HG03571 (cell line): ENCODE results near the gene ZDHHC17.
"Not testable (repeated sequence)": the region's sequence is repeated elsewhere in the genome, so short reads cannot be mapped to it uniquely, and the experiment has no call there.

Source experiments
- ATAC-seq: cut with Tn5 transposase; IDR thresholded peaks from one replicate; pipeline ENCODE4 v1.9.1; 2021; ENCODE audit not compliant: unreplicated experiment

Gene ZDHHC17, protein sequence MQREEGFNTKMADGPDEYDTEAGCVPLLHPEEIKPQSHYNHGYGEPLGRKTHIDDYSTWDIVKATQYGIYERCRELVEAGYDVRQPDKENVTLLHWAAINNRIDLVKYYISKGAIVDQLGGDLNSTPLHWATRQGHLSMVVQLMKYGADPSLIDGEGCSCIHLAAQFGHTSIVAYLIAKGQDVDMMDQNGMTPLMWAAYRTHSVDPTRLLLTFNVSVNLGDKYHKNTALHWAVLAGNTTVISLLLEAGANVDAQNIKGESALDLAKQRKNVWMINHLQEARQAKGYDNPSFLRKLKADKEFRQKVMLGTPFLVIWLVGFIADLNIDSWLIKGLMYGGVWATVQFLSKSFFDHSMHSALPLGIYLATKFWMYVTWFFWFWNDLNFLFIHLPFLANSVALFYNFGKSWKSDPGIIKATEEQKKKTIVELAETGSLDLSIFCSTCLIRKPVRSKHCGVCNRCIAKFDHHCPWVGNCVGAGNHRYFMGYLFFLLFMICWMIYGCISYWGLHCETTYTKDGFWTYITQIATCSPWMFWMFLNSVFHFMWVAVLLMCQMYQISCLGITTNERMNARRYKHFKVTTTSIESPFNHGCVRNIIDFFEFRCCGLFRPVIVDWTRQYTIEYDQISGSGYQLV

DNA sequence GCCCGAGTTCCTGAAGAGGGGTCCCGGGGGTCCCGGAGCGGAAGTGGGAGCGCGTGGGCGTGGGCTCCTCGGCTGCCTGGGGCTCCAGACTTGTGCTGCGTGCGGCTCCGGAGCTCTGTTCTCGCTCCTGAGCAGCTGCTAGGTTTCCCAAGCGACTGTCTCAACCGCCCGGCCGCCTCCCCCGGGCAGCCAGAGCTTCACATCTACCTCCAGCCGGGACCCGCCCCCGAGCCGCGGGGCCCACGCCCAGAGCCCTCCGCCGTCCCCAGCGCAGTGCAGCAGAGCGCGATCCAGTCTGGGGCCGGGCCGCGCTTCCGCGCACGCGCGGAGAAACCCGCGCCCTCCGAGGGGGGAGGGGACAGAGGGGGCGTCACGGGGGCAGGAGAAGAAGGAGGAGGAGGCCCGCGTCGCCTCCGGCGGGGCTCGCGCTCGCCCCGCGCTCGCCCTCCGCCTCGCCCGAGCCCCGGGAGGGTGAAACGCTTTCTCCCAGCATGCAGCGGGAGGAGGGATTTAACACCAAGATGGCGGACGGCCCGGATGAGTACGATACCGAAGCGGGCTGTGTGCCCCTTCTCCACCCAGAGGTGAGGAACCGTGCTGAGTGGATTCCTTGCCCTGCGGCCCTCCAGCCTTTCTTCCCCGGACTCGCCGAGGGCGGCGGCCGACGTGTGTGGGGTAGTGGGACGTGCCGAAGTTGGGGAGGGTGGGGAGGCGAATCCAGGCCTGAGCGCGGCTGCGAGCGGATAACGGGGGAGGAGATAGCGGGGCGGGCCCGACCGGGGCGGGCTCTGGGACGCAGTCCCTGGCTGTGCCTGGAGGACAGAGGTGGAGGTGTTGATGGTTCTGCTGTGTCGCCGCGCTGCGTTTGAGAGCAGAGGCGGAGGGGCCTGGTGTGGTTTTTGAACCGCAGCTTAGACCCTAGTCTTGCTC is at the start of gene ZDHHC17:
Gene ZDHHC17 (plus strand): TSS at position 370 of the 930 bp plus-strand sequence. CDS start 122 bp downstream, at position 492.
- ATAC-seq = peak; percentile 92

DNA sequence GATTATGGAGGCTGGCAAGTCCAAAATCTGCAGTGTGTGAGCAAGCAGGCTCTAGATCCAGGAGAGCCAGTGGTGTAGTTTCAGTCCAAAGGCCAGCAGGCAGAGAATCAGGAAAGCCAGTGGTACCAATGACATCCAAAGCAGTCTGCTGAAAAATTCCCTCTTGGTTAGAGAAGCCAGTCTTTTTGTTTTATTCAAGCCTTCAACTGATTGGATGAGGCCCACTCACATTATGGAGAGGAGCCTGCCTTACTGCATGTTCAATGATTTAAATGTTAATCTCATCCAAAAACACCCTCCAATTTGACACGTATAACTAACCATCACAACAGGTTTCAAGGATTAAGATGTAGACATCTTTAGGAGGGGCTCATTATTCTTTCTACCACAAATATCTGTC is 49.5 kb upstream of the ZDHHC17 start:
- ATAC-seq = no peak

DNA sequence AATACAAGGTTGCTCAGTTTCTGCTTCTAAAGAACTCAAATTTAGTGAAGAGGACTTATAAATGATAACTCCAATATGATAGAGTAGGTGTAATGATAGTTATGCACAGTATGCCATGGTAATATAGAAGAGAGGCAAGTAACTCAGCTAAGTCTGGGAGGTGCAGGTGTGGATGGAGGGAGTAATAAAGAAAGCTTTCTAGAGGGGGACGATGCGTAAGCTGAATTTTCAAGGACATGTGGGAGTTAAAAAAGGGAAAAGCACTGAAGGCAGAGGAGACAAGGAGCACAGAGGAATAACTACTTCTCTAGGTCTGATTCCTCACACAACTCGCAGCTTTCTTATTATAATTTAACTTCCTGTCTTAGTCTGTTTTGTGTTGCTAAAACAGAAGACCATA is 49.1 kb upstream of the ZDHHC17 start:
- no peak for ATAC-seq

DNA sequence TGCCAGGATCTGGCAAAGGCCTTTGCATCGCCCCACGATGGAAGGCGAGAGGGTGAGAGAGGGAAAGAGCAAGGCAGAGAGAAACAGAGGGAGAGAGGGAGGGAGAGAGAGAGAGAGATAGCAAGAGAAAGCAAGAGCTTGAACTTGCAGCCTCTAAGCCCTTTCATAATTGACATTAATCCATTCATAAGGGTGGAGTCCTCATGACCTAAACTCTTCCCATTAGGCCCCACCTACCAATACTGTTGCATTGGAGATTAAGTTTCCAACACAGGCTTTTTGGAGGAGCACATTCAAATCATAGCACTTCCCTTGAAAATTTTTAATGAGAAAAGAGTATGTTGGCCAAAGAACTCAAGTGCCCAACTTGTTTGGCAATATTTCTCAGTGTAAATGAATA is 48.6 kb upstream of the ZDHHC17 start:
- ATAC-seq = no peak

DNA sequence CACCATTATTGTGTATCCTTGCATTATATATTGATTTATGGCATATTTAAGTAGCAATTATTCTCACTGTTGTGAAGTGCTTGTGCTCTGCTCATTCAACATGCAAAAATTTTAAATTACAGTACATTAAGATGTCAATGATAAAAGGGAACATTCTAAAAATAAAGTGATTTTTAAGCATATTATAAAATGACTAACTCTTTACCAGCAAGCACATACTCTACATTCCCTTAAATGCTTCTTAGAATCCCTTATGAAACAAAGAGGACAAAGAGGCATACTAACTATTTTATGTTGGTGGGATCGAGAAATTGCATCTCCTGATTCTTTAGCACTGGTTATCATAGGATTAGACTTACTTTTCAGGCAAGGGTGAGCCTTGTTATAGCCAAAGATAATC is 46.6 kb upstream of the ZDHHC17 start:
- ATAC-seq = no peak

DNA sequence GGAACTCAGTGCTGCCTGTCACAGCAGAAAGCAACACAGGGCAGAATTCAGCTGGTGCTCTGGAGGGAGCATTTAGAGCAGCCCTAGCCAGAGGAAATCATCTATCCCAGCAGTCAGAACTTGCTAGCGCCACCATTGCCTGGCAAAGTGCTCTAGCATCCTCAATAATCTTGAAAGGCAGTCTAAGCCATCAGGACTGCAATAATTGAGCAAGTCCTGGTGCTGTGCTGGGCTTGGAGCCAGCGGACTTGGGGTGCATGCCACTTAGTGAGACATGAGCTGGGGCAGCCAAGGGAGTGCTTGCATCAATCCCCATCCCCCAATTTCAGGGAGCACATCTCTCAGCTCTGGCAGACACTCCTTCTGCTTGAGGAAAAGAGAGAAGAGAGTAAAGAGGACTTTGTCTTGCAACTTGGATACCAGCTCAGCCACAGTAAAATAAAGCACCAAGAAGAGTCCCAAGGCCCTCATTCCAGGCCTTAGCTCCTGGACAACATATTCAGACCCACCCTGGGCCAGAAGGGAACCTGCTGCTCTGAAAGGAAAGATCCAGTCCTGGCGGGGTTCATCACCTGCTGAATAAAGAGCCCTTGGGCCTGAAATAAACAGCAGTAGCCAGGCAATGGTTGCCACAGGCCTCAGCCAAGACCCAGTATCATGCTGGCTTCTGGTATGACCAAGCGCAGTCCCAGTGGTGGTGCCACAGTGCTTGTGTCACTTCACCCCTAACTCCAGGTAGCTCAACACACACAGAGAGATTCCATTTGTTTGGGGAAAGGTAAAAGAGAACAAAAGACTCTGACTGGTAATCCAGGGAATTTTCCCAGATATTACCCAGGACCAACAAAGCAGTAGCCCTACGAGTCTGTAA is 44.5 kb upstream of the ZDHHC17 start:
- ATAC-seq = no peak

DNA sequence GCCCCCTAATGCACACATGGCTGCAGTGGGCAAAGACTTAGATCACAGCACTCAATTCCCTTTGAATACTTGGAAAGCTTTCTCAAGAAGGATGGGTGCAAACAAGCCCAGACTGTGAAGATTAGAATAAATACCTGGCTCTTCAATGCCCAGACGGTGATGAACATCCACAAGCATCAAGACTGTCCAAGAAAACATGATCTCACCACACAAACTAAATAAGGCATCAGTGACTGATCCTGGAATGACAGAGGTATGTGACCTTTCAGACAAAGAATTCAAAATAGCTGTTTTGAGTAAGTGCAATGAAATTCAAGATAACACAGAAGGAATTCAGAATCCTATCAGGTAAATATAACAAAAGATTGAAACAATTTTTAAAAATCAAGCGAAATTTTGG is 43.8 kb upstream of the ZDHHC17 start:
- no peak for ATAC-seq

DNA sequence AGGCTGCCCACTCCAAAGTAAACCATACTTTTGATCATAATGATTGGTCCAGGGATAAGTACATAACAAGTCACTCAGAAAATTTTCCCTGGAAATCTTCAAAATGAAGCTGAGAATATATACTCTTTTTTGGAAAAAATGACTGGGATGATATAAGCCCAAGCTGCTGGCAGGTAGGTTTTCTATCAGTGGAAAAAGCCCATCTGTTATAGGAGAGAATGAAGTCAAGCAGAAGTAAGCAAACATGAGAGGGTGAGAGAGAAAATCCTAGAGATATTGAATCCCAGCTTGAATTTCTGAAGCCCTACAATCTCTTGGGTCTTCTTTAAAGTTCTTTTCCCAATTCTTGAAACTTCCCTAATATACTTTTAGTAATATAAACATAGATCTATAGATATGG is 37.3 kb upstream of the ZDHHC17 start:
- no peak for ATAC-seq

DNA sequence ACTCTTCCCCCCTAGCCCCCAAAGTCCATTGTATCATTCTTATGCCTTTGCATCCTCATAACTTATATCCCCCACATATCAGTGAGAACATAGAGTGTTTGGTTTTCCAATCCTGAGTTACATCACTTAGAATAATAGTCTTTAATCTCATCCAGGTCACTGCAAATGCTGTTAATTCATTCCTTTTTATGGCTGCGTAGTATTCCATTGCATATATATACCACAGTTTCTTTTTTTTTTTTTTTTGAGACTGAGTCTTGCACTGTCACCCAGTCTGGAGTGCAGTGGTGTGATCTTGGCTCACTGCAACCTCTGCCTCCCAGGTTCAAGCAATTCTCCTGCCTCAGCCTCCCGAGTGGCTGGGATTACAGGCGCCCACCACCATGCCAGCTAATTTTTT is 31.7 kb upstream of the ZDHHC17 start:
- ATAC-seq = not testable (repeated sequence)

DNA sequence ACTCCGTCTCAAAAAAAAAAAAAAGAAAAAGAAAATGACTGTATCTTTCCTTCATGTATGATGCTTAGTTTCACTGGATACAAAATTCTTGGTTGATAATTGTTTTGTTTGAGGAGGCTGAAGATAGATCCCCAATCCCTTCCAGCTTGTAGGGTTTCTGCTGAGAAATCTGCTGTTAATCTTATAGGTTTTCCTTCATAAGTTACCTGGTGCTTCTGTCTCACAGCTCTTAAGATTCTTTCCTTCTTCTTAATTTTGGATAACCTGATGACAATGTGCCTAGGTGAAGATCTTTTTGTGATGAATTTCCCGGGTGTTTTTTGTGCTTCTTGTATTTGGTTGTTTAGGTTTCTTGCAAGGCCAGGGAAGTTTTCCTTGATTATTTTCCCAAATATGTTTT is 26.2 kb upstream of the ZDHHC17 start:
- ATAC-seq = not testable (repeated sequence)

DNA sequence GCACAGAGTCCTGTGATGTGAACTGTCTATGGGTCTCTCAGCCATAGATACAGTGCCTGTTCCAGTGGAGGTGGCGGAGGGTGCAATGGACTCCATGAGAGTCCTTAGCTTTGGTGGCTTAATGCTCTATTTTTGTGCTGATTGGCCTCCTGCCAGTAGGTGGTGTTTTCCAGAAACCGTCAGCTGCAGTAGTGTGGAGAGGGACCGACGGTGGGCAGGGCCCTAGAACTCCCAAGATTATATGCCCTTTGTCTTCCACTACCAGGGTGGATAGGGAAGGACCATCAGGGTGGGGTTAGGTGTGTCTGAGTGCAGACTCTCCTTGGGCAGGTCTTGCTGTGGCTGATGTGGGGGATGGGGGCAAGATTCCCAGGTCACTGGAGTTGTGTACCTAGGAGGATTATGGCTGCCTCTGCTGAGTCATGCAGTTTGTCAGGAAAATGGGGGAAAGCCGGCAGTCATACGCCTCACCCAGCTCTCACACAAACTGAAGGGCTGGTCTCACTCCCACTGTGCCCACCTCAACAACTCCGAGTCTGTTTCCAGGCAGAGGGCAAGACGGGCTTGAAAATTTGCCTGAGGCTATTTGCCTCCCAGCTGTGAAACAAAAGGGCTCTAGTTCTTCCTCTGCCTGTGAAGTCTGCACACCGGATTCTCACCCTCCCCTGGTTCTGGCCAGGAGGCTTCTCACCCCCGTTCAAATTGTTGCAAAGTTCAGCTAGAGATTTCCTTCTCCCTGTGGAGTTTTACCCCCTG is 24.9 kb upstream of the ZDHHC17 start:
- ATAC-seq = no peak

DNA sequence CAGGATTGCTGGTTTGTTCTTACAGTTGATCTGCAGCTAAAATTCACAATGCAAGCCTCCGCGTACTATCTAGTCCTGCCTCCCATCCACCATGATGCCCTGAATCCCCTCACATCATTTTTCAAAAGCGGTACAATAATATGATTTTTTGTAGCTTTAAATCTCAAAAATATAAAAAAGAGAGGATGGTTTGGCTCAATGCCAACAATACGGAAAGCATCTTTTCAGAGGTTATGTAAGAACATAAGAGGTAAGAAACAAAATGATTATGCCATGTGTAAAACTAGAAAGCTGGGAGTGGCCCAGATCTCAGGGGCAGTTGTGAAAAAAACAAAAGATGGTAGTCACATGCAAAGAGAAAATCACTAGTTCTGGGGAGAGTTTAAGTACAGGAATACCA is 24.0 kb upstream of the ZDHHC17 start:
- ATAC-seq = no peak

DNA sequence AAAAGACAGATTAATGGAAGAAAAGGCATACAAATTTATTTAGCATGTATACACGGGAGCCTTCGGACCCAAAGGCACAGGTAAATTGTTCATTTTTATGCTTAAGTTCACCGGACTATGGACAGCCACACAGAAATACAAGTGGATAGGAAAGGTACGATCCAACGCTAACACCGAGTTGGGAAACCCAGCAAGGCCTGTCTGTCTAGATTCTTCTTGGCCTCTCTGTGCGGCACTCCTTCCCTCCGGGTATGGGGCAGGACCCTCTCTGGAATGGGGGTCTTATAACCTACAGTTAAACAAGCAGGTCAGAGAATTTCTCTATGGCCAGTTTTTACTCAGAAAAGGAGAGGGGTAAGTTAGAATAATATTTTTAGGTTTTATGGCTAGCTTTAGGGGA is 23.4 kb upstream of the ZDHHC17 start:
- no peak for ATAC-seq

DNA sequence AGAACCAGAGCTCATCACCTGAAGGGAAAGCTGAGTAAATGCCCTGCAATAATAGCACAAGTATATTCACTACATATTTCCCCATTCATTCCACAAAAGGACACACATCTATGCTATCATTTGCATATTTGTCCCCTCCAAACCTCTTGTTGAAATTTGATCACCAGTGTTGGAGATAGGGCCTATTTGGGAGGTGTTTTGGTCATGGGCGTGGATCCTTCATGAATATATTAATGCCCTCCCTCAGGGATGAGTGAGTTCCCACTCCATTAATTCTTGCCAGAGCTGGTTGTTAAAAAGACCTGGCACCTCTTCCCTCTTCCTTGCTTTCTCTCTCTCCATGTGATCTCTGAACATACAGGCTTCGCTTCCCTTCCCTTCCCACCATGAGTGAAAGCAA is 18.6 kb upstream of the ZDHHC17 start:
- no peak for ATAC-seq

DNA sequence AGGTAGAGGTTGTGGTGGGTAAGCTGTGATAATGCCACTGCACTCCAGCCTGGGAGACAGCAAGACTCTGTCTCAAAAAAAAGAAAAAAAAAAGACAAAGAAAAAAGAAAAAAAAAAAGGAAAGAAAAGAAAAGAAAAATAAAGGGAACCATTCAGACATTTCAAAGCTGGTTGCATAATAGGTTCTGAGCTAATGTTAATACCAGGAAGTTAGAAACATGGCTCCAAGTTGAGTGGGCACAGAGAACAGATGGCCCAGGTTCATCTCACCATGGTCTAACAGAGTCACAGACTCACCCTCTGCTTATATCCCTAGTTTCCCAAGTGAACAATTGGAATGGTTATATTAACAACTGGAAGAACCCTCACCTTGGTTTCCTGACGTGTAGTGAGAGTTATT is 17.4 kb upstream of the ZDHHC17 start:
- ATAC-seq = no peak

DNA sequence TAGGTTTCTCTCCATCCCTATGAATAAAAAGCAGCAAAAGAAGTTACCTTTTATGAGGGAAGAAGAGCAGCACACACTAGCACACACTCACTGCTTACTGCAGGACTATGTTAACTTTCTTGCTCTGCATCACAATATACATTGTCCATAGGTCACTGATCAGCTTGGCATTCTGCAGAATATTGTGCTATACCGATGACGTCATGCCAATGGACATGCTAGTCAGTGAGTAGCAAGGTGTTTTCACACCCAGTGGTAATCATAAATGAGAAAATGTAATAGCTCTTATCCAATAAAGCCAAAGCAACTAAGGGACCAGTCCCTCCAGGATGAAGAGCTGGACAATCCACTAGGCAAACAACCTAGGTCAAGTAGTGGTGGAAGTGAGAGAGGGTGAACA is 16.7 kb upstream of the ZDHHC17 start:
- ATAC-seq = no peak

DNA sequence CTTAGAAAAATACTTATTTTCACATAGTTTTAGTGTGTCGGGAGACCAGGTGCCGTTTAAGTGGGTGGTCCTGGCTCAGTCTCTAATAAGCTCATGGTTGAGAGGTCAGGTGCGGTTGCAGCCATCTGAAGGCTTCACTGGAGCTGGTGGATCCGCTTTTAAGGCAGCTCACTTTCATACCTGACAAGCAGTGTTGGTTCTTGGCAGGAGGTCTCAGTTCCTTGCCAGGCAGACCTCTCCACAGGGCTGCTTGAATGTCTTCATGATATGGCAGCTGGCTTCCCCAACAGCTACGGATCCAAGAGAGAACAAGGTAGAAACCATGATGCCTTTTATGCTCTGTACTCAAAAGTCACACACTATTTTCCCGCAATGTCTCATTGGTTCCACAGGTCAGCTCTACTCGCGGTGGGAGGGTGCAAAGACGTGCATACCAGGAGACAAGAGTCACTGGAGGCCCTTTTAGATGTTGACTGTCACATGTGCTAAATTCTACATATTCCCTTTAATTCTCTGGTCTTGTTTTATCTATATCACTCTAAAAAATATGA is 8.0 kb upstream of the ZDHHC17 start:
- ATAC-seq = no peak

DNA sequence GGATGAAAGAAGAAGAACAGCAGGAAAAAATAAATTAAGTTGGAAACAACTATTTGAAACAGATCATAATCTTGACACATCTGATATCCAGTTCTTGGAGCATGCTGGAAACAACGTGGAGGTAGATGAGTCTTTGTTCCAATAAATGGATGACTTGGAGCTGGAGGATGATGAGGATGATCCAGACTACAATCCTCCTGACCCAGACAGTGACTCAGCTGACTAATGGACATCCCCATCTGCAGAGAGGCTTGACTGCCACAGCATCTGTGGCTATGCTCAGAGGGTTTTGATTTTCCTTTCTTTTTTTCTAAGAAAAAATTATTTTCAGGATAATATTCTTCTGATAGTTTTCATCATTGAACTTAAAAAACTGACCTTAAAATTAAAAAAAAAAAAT is 6.2 kb upstream of the ZDHHC17 start:
- ATAC-seq = no peak

DNA sequence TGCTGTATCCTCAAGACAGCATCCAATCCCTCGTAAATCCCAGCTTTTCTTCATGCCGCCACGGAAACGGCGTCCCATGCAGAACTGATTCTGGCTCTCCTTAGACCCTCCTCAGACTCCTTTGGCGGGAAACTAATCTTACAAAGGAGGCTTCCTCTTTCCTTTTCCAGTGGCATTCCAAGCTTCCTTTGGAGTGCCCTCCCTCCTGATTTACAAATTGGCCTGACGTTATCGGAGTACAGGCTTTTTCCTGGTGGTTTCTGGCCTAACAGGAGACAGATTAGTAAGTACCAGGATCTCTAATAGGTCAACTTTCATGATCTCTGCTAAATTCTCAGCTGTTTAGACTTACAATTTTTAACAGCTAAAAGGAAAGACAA is 1.3 kb upstream of the ZDHHC17 start:
- no peak for ATAC-seq

DNA sequence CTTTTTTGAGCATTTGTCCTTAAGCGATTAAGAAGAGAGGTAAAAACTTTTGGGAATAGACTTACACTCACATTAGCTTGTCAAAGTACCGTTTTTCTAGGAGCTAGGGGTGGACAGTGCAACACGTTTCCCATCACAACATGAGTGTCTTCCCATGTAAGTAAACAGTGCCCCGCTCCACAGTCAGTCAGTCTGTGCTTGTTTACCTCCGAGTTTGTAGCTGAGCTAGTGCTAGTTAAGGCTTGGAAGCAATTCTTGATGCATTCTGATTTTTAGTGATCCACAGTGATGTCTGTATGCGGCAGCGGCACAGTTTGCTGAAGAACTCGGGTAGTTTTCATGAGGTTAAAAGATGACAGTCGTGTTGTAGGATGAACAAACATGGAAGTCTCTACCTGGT is 941 bp downstream of the ZDHHC17 start:
- no peak for ATAC-seq
